ENCODE results near the gene SLC23A2.

SLC23A2 gene

GRCh38 chr20:4811661-4812181 lies 189.6 kb downstream of the SLC23A2 start:
- no peak for DNase-seq

DNA sequence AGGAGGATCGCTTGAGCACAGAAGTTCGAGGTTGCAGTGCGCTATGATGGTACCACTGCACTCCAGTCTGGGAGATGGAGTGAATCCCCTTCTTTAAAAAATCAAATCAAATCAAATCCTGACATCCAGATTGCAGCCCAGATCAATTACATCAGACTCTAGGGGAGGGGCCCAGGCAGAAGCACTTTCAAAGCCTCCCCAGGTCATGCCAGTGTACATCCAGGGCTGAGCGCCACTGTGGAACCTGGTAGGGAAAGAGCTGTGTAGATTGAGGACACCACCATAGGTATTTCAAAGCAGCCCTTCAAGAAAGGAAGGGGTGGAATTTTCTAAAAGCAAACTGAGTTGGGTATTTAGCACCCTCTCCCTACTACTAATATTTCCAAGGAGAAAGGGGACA lies 190.1 kb downstream of the SLC23A2 start:
- no peak for DNase-seq

DNA sequence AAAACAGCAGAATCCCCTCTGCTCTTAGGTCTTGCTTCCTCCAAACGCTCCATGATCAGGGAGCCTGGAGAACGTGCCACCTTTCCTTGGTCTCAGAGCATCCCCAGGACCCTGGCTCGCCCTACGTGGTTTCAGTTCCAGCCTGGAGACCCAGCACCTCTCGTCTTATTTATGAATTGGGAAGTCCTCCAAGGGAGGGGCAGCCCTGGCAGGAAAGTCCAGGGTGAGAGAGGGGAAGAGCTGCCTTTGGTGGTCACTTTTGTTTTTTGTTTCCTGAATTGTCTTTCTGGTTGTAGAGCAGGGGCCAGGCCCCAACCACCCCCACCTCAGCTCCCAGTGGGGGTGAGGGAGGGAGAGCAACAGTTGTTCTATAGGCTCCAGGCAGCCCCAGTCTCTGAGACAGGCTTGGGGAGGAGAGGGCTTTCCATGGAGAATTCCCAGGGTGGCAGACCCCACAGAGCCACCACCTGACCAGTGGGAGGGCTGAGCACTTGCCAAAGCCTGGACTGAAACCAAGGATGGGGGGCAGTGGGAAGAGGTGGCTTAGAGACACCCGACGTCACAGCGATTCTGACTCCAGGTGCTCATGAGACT lies 190.8 kb downstream of the SLC23A2 start:
- no peak for DNase-seq

DNA sequence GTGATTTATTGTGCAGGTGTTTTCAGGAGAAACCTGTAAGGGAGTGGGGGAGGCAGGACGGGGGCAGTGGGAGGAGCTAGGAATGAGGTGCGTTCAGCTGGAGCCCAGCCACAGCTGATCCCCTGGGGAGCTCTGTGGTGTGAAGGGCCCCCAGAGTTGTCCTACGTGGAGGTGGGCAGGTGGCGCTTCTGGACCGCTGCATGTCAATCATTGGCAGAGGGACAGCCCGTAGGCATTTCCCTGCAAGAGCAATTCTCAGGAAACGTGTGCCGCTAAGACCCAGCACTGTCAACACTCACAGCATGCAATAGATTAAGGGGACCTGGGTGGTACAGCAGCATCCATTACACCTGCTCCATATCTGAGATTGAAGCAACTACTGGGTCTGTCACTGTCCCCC lies 191.6 kb downstream of the SLC23A2 start:
- DNase-seq = peak; percentile 34 to 75

- DNase-seq = no peak
These were observed 192.4 kb downstream of the SLC23A2 start for GRCh38 chr20:4808872-4809271.

- DNase-seq = no peak
These were observed 195.5 kb downstream of the SLC23A2 start for GRCh38 chr20:4805663-4806449.

- no peak for DNase-seq
These were observed 198.8 kb downstream of the SLC23A2 start for GRCh38 chr20:4802527-4802926.

Measured in NCI-H187 (cell line).